Left ventricle myocardium inferior (tissue), 1 donor: ENCODE measurements around the gene ATP6V0A1. TPM values are rescaled to one million over a fixed set of nuclear protein-coding genes. Genes with fewer than 3 reads are reported as not detected.
A peak's percentile ranks its signal among the peaks of the same experiment; 100 is the strongest.
"Not testable (repeated sequence)": the region's sequence is repeated elsewhere in the genome, so short reads cannot be mapped to it uniquely, and the experiment has no call there.

ENCODE experiments used
- DNase-seq: peaks from one replicate; pipeline ENCODE4 v3.0.0-alpha.2; 2020
- H3K27ac ChIP-seq: fragments of 200-600 bp; replicated peaks from 2 replicates; pipeline ENCODE4 v1.8.0; 2021
- H3K27me3 ChIP-seq: fragments of 200-600 bp; 2 replicates; pipeline ENCODE4 v1.8.0; 2021; ENCODE audit warnings: low read depth
- H3K36me3 ChIP-seq: fragments of 200-600 bp; 2 replicates; pipeline ENCODE4 v1.8.0; 2021
- H3K4me1 ChIP-seq: fragments of 200-600 bp; 2 replicates; pipeline ENCODE4 v1.8.0; 2021
- H3K4me3 ChIP-seq: fragments of 200-600 bp; 2 replicates; pipeline ENCODE4 v1.8.0; 2021; ENCODE audit warnings: mild to moderate bottlenecking, moderate library complexity
- H3K9me3 ChIP-seq: fragments of 200-600 bp; replicated peaks from 2 replicates; pipeline ENCODE4 v1.8.0; 2021
- CTCF ChIP-seq: fragments of 200-600 bp; IDR thresholded peaks from 2 replicates; pipeline ENCODE4 v1.8.0; 2021; ENCODE audit warnings: antibody characterized with exemption, mild to moderate bottlenecking, borderline replicate concordance
- intact Hi-C: fragments of 100-400 bp; cut with micrococcal nuclease; formaldehyde crosslinking; loops from one replicate; pipeline ENCODE4 v1.11.0; 2022
- total RNA-seq: library from RNA; stranded (reverse); fragmentation: NEBNext Ultra II Directional; extraction: Animal tissue kit (Norgen Biotek cat#: 25700); gene quantifications from one replicate; pipeline ENCODE4 v1.2.1, GENCODE V29; 2021
- donor health status: DM: no; HTN: yes; CAD: no; lungs with severe emphysema.

The ATP6V0A1 gene
- total RNA-seq, 1 donor from 2014 or later: 25.6 TPM

GRCh38 chr17:42536372-42537155, 77.9 kb downstream of the ATP6V0A1 start:
- Histone ChIP-seq H3K36me3 (peaks cover 30% of the 10 kb centered on the region), H3K4me3 (peak overlapping the region; percentile 79), H3K4me1 (peaks cover 38% of the 10 kb centered on the region), H3K27me3 (no peaks in the 10 kb centered on the region), H3K9me3 (no peaks in the 10 kb centered on the region), H3K27ac (peak overlapping the region; percentile 97)
- intact Hi-C loops: no loop called here
- DNase-seq: peak; percentile 88
- no peak for TF ChIP-seq CTCF

- H3K27ac ChIP-seq: peak overlapping the region; percentile 97
- H3K9me3 ChIP-seq: no peaks in the 10 kb centered on the region
- no peaks in the 10 kb centered on the region for H3K27me3 ChIP-seq
- peak overlapping the region; percentile 79 for H3K4me3 ChIP-seq
- no peak for TF ChIP-seq CTCF
- DNase-seq: no peak
- intact Hi-C loops: no loop called here
- H3K36me3 ChIP-seq: peaks cover 37% of the 10 kb centered on the region
- peaks cover 34% of the 10 kb centered on the region for H3K4me1 ChIP-seq
Measured at GRCh38 chr17:42537156-42537805, 78.6 kb downstream of the ATP6V0A1 start.

GRCh38 chr17:42537826-42538451, 79.3 kb downstream of the ATP6V0A1 start:
- H3K36me3 ChIP-seq: peaks cover 44% of the 10 kb centered on the region
- H3K27me3 ChIP-seq: no peaks in the 10 kb centered on the region
- intact Hi-C loops: no loop called here
- DNase-seq: no peak
- H3K27ac ChIP-seq: no peak overlapping the region
- TF ChIP-seq CTCF: no peak
- no peaks in the 10 kb centered on the region for H3K9me3 ChIP-seq
- H3K4me3 ChIP-seq: no peak overlapping the region
- H3K4me1 ChIP-seq: peaks cover 28% of the 10 kb centered on the region

- no peaks in the 10 kb centered on the region for H3K9me3 ChIP-seq
- H3K4me3 ChIP-seq: no peak overlapping the region
- peaks cover 28% of the 10 kb centered on the region for H3K4me1 ChIP-seq
- peaks cover 49% of the 10 kb centered on the region for H3K36me3 ChIP-seq
- no peak for TF ChIP-seq CTCF
- intact Hi-C loops: no loop called here
- H3K27ac ChIP-seq: no peak overlapping the region
- H3K27me3 ChIP-seq: no peaks in the 10 kb centered on the region
- DNase-seq: no peak
Measured at GRCh38 chr17:42538482-42538881, 79.8 kb downstream of the ATP6V0A1 start.

GRCh38 chr17:42540558-42540957, 81.9 kb downstream of the ATP6V0A1 start:
- H3K27me3 ChIP-seq, DNase-seq, H3K9me3 ChIP-seq, H3K4me3 ChIP-seq, intact Hi-C loops, H3K27ac ChIP-seq: not testable (repeated sequence)
- Histone ChIP-seq H3K4me1 (peaks cover 16% of the 10 kb centered on the region), H3K36me3 (peaks cover 59% of the 10 kb centered on the region)
